Gastroesophageal sphincter (tissue), 3 donors: ENCODE results near the gene ANKRD13D.

Experiments used
- EP300 ChIP-seq: sonication (generic); formaldehyde crosslinking; IDR thresholded peaks from one replicate; pipeline ENCODE4 v1.6.1; 2017; ENCODE audit warnings: antibody characterized with exemption, mild to moderate bottlenecking
- POLR2A ChIP-seq, 2 donors: fragments of 450-650 bp; IDR thresholded peaks; one replicate each; pipeline ENCODE4 v1.6.1; 2017; ENCODE audit warnings: antibody characterized with exemption in 2 of 2, mild to moderate bottlenecking in 2 of 2, moderate library complexity in 1 of 2
- TF ChIP-seq, protein P1 (sequence below), 4 experiments: fragments of 200-600 bp in 2 of 4; fragments of 450-650 bp in 2 of 4; sonication (generic) in 1 of 4; IDR thresholded peaks; one replicate each; pipeline ENCODE4 v1.5.1; 2017 to 2019; ENCODE audit warnings: antibody characterized with exemption in 4 of 4, mild to moderate bottlenecking in 2 of 4, moderate library complexity in 2 of 4

DNA sequence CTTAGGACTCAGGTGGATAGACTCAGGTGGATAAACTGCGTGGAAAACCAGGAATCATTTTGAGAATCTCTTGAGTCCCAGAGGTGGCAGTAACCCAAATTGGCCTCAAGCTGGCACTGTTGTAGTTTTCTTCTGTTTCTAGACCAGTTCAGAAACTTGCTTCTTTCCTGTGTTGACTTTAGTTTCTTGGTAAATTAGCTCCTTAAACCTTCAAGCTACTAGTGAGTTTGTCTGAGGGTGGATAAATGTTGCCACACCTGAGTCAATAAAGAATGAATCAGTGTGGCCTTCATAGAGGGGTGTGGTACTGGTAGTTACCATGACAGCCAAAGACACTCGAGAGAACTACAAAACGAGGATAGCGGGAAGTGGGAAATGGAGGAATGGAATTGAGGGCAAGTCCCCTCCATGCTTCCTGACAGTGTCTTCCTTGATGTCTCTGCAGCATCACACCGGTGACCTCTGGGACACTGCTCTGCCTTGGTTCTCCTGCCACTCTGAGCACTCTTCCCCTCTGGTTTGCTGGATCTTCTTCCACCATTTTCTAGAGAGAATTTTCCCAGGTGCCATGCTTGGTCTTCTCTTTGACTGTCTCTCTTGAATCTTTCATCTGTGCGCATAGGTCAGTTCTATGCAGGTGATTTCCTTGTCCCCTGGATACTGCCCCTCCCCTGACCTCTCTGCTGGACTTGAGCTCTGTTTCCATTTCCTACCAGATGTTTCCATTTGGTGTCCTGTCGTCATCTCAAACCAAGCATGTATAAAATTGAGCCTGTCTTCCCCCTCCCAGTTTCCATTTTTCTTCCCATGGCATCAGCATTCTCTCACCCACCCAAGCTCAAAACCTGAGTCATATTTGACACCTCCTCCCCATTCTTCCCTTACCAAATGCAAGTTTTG, 57.1 kb downstream of the ANKRD13D start:
- TF ChIP-seq, protein P1, sequence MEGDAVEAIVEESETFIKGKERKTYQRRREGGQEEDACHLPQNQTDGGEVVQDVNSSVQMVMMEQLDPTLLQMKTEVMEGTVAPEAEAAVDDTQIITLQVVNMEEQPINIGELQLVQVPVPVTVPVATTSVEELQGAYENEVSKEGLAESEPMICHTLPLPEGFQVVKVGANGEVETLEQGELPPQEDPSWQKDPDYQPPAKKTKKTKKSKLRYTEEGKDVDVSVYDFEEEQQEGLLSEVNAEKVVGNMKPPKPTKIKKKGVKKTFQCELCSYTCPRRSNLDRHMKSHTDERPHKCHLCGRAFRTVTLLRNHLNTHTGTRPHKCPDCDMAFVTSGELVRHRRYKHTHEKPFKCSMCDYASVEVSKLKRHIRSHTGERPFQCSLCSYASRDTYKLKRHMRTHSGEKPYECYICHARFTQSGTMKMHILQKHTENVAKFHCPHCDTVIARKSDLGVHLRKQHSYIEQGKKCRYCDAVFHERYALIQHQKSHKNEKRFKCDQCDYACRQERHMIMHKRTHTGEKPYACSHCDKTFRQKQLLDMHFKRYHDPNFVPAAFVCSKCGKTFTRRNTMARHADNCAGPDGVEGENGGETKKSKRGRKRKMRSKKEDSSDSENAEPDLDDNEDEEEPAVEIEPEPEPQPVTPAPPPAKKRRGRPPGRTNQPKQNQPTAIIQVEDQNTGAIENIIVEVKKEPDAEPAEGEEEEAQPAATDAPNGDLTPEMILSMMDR (IDR thresholded peaks at IDR 0.05) = peak in 2 of 4 experiments; percentile 36
- no peak for TF ChIP-seq POLR2A (IDR thresholded peaks at IDR 0.05)
- no peak for TF ChIP-seq EP300
